ENCODE measurements around the gene DDO. TPM values are rescaled to one million over a fixed set of nuclear protein-coding genes. Genes with fewer than 3 reads are reported as not detected.
"Not testable (repeated sequence)": the region's sequence is repeated elsewhere in the genome, so short reads cannot be mapped to it uniquely, and the experiment has no call there.

DDO gene
- total RNA-seq, 1 experiment from 2014 or later, result 1.6 TPM

DNA sequence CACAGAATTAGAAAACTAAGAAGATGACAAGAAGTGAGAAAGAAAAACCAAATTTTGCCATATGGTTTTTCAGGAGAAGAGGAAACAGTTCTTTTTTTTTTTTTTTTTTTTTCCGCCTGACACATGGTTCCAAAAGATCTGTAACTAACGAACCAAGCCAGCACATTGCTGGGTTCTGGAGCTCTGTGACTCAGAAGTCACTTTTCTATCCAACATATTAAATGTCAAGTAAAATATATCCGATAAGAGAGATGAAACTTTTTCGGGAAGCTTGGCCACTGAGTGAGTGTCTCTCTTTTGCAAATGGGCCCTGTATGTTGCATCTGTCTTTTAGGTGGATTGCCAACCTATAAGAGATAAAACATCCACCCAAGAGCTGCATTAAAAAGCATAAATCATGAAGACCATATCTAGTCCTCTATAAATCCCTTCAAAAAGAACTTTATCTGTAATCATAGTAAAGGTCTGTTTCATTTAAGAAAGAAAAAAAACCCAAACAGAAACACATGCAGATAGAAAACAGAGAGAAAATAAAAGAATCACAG lies 61.8 kb downstream of the DDO start:
- Mint-ChIP-seq H3K9me3 (ENCODE audit: low read depth, unreplicated experiment) (no peaks in the 10 kb centered on the region), H3K27ac (ENCODE audit: unreplicated experiment) (no peak overlapping the region), H3K4me1 (ENCODE audit: low read depth, unreplicated experiment) (no peaks in the 10 kb centered on the region), H3K27me3 (ENCODE audit: unreplicated experiment) (peaks cover 32% of the 10 kb centered on the region), H3K36me3 (ENCODE audit: insufficient read depth, unreplicated experiment) (peaks cover 5% of the 10 kb centered on the region), H3K4me3 (ENCODE audit: low read depth, unreplicated experiment) (no peak overlapping the region)
- intact Hi-C loops (cut with micrococcal nuclease; ENCODE audit: unreplicated experiment), result no loop called here
- CTCF ChIA-PET, result interaction anchor here (0.7 kb wide), 1 partner anchor 193 kb away, joined by 3 read pairs; no protein-coding TSS in a partner anchor
- no peak for DNase-seq
- TF ChIP-seq, protein P1, sequence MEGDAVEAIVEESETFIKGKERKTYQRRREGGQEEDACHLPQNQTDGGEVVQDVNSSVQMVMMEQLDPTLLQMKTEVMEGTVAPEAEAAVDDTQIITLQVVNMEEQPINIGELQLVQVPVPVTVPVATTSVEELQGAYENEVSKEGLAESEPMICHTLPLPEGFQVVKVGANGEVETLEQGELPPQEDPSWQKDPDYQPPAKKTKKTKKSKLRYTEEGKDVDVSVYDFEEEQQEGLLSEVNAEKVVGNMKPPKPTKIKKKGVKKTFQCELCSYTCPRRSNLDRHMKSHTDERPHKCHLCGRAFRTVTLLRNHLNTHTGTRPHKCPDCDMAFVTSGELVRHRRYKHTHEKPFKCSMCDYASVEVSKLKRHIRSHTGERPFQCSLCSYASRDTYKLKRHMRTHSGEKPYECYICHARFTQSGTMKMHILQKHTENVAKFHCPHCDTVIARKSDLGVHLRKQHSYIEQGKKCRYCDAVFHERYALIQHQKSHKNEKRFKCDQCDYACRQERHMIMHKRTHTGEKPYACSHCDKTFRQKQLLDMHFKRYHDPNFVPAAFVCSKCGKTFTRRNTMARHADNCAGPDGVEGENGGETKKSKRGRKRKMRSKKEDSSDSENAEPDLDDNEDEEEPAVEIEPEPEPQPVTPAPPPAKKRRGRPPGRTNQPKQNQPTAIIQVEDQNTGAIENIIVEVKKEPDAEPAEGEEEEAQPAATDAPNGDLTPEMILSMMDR (IDR thresholded peaks at IDR 0.05; ENCODE audit: unreplicated experiment), result no peak
- no TSS peak for BruUV-seq (replicated peaks)

DNA sequence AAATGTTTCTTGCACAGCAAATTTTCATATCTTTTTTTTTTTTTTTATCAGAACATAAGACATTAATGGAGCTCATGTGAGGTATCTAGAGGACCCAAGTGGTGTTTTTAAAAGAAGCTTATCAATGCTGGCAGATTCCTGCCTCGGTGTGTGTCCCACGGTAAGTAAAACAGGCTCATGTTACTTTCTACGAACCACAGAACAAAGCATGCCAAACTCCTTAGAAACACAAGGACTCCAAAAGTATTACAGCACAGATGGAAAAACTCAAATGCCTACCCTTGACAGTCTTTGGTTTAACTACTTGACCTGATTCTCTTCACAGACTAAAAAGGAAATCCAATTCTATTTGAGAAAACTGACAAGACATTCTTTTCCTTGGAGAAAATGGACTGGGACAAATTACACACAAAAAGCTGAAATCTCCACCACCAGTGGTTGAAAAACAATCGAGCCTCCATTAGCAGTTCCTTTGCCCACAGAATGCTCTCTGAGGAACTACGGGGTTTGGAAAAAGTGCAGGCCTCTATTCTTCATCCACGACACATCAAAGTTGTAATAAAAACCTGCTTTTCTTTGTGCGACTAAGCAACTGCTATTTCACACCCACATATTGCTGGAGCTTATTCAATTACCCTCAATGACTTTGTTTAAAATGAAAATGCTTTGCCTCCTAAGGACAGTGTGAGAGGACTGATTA lies 62.7 kb downstream of the DDO start:
- no peak for DNase-seq
- Mint-ChIP-seq H3K36me3 (ENCODE audit: insufficient read depth, unreplicated experiment) (peaks cover 4% of the 10 kb centered on the region), H3K4me1 (ENCODE audit: low read depth, unreplicated experiment) (no peaks in the 10 kb centered on the region), H3K9me3 (ENCODE audit: low read depth, unreplicated experiment) (no peaks in the 10 kb centered on the region), H3K27ac (ENCODE audit: unreplicated experiment) (no peak overlapping the region), H3K4me3 (ENCODE audit: low read depth, unreplicated experiment) (no peak overlapping the region), H3K27me3 (ENCODE audit: unreplicated experiment) (peaks cover 31% of the 10 kb centered on the region)
- no TSS peak for BruUV-seq (replicated peaks)
- CTCF ChIA-PET, result no interaction called here
- TF ChIP-seq, protein P1 (IDR thresholded peaks at IDR 0.05; ENCODE audit: unreplicated experiment), result no peak
- intact Hi-C loops (cut with micrococcal nuclease; ENCODE audit: unreplicated experiment), result no loop called here

DNA sequence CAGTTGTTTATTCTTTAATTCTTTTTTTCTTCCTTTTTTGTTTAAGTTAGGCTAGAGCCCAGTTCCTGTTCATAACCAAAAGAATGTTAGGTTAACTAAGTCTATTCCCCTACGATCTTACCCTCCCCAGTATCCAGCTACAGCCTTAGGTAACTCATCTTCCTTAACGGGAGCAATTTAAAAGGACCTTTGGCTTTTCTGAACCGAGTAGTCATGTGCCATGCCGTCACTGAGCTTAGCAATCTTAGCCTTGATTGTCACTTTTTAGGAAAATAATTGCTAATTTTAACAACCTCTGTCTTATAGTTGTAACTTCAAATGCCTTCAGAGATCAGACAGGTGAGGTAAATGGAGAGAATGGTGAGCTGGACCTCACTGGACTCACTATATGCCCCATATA lies 63.4 kb downstream of the DDO start:
- no TSS peak for BruUV-seq (replicated peaks)
- H3K27ac Mint-ChIP-seq (ENCODE audit: unreplicated experiment), result no peak overlapping the region

DNA sequence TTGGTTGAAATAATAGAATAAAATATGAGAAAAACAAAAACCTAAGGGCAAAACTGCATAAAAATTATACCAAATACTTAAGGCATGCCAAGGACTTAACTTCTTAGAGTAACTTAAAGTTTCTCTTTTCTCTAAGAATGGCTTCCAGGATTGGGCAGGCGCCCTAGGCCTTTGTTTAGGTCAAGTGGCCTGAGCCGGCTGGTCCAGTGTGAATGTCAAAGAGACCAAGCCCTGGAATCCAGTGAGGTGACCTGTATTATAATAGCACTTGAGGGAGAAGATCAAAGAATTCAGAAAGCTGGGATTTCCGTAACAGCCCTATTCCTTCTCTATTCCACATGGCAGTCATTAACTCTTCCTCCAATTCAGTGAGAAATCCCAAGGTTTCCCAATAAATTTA lies 63.8 kb downstream of the DDO start:
- H3K9me3 Mint-ChIP-seq (ENCODE audit: low read depth, unreplicated experiment), result no peaks in the 10 kb centered on the region
- no TSS peak for BruUV-seq (replicated peaks)
- TF ChIP-seq, protein P1 (IDR thresholded peaks at IDR 0.05; ENCODE audit: unreplicated experiment), result no peak
- DNase-seq, result no peak
- H3K36me3 Mint-ChIP-seq (ENCODE audit: insufficient read depth, unreplicated experiment), result no peaks in the 10 kb centered on the region
- H3K27me3 Mint-ChIP-seq (ENCODE audit: unreplicated experiment), result peaks cover 19% of the 10 kb centered on the region
- no peak overlapping the region for H3K27ac Mint-ChIP-seq (ENCODE audit: unreplicated experiment)
- intact Hi-C loops (cut with micrococcal nuclease; ENCODE audit: unreplicated experiment), result no loop called here
- H3K4me1 Mint-ChIP-seq (ENCODE audit: low read depth, unreplicated experiment), result no peaks in the 10 kb centered on the region
- CTCF ChIA-PET, result no interaction called here
- H3K4me3 Mint-ChIP-seq (ENCODE audit: low read depth, unreplicated experiment), result no peak overlapping the region

More for the DNA sequence above, 63.4 kb downstream of the DDO start:
- H3K4me1 Mint-ChIP-seq (ENCODE audit: low read depth, unreplicated experiment), result no peaks in the 10 kb centered on the region
- intact Hi-C loops (cut with micrococcal nuclease; ENCODE audit: unreplicated experiment), result no loop called here
- no peaks in the 10 kb centered on the region for H3K9me3 Mint-ChIP-seq (ENCODE audit: low read depth, unreplicated experiment)
- TF ChIP-seq, protein P1 (IDR thresholded peaks at IDR 0.05; ENCODE audit: unreplicated experiment), result no peak
- CTCF ChIA-PET, result no interaction called here
- no peaks in the 10 kb centered on the region for H3K36me3 Mint-ChIP-seq (ENCODE audit: insufficient read depth, unreplicated experiment)
- peaks cover 24% of the 10 kb centered on the region for H3K27me3 Mint-ChIP-seq (ENCODE audit: unreplicated experiment)
- H3K4me3 Mint-ChIP-seq (ENCODE audit: low read depth, unreplicated experiment), result no peak overlapping the region
- DNase-seq, result no peak

DNA sequence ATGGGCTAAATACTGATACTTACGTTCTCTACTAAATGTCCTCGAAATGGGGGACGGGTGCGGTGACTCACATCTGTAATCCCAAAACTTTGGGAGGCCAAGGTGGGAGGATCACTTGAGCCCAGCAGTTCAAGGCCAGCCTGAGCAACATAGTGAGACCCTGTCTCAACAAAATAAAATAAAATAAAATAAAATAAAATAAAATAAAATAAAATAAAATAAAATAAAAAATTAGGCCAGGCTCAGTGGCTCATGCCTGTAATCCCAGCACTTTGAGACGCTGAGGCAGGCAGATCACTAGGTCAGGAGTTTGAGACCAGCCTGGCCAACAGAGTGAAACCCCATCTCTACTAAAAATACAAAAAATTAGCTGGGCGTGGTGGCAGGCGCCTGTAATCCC lies 64.8 kb downstream of the DDO start:
- H3K36me3 Mint-ChIP-seq (ENCODE audit: insufficient read depth, unreplicated experiment); CTCF ChIA-PET; intact Hi-C loops (cut with micrococcal nuclease; ENCODE audit: unreplicated experiment); H3K4me3 Mint-ChIP-seq (ENCODE audit: low read depth, unreplicated experiment); H3K9me3 Mint-ChIP-seq (ENCODE audit: low read depth, unreplicated experiment); BruUV-seq (replicated peaks); H3K27ac Mint-ChIP-seq (ENCODE audit: unreplicated experiment); DNase-seq; H3K4me1 Mint-ChIP-seq (ENCODE audit: low read depth, unreplicated experiment): not testable (repeated sequence)
- peaks cover 12% of the 10 kb centered on the region for H3K27me3 Mint-ChIP-seq (ENCODE audit: unreplicated experiment)

All from Calu3 (cell line).